HEK293 (cell line): ENCODE measurements around the gene ARHGAP32.

Experiments
- BCL11B ChIP-seq: fragments of 450-650 bp; formaldehyde crosslinking; IDR thresholded peaks from 2 replicates; pipeline ENCODE4 v1.5.1; 2016; ENCODE audit warnings: low read depth, missing biosample characterization, missing genetic modification characterization
- PRDM1 ChIP-seq: fragments of 450-650 bp; formaldehyde crosslinking; IDR thresholded peaks from 2 replicates; pipeline ENCODE4; 2016; ENCODE audit warnings: missing biosample characterization, missing genetic modification characterization
- REST ChIP-seq: fragments of 450-650 bp; formaldehyde crosslinking; IDR thresholded peaks from 2 replicates; pipeline ENCODE4 v1.5.1; 2016; ENCODE audit warnings: missing biosample characterization, missing genetic modification characterization
- YY1 ChIP-seq: fragments of 450-650 bp; formaldehyde crosslinking; IDR thresholded peaks from 2 replicates; pipeline ENCODE4 v1.5.1; 2018; ENCODE audit warnings: missing biosample characterization, missing genetic modification characterization
- ZIC2 ChIP-seq: fragments of 450-650 bp; formaldehyde crosslinking; IDR thresholded peaks from 2 replicates; pipeline ENCODE4 v1.5.1; 2016; ENCODE audit warnings: missing biosample characterization, missing genetic modification characterization
- ZNF121 ChIP-seq: fragments of 450-650 bp; formaldehyde crosslinking; IDR thresholded peaks from 2 replicates; pipeline ENCODE4 v1.5.1; 2016; ENCODE audit warnings: missing biosample characterization, missing genetic modification characterization
- ZNF223 ChIP-seq: fragments of 450-650 bp; formaldehyde crosslinking; IDR thresholded peaks from 2 replicates; pipeline ENCODE4 v1.5.1; 2016; ENCODE audit warnings: missing biosample characterization, missing genetic modification characterization
- ZNF785 ChIP-seq: fragments of 450-650 bp; formaldehyde crosslinking; IDR thresholded peaks from 2 replicates; pipeline ENCODE4 v1.5.1; 2016; ENCODE audit warnings: missing biosample characterization, missing genetic modification characterization
- TF ChIP-seq, protein P1 (sequence below): fragments of 450-650 bp; formaldehyde crosslinking; IDR thresholded peaks from 2 replicates; pipeline ENCODE4 v1.5.1; 2016; ENCODE audit warnings: missing biosample characterization, missing genetic modification characterization

GRCh38 chr11:128934351-128934750 is 257.8 kb downstream of the ARHGAP32 start:
- TF ChIP-seq, protein P1, sequence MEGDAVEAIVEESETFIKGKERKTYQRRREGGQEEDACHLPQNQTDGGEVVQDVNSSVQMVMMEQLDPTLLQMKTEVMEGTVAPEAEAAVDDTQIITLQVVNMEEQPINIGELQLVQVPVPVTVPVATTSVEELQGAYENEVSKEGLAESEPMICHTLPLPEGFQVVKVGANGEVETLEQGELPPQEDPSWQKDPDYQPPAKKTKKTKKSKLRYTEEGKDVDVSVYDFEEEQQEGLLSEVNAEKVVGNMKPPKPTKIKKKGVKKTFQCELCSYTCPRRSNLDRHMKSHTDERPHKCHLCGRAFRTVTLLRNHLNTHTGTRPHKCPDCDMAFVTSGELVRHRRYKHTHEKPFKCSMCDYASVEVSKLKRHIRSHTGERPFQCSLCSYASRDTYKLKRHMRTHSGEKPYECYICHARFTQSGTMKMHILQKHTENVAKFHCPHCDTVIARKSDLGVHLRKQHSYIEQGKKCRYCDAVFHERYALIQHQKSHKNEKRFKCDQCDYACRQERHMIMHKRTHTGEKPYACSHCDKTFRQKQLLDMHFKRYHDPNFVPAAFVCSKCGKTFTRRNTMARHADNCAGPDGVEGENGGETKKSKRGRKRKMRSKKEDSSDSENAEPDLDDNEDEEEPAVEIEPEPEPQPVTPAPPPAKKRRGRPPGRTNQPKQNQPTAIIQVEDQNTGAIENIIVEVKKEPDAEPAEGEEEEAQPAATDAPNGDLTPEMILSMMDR (tag by site-specific recombination), result no peak
- TF ChIP-seq ZNF223 (tag by site-specific recombination) (no peak), REST (tag by site-specific recombination) (no peak), ZNF785 (no peak), ZNF121 (no peak), BCL11B (tag by site-specific recombination) (no peak), PRDM1 (no peak), ZIC2 (tag by site-specific recombination) (no peak), YY1 (tag by site-specific recombination) (no peak)
